ENCODE measurements around the gene NPTN. TPM values are rescaled to one million over a fixed set of nuclear protein-coding genes. Genes with fewer than 3 reads are reported as not detected.

The NPTN gene
- polyA plus RNA-seq, 1 of the 3 experiments (the other 2 are of a cell fraction), result 177 TPM

- TF ChIP-seq ZBTB33 (IDR thresholded peaks at IDR 0.05; ENCODE audit: borderline replicate concordance, low read depth), result no peak
- no peak for TF ChIP-seq IRF3 (IDR thresholded peaks at IDR 0.05; ENCODE audit: low read depth, low read length)
- TF ChIP-seq POLR2AphosphoS5 (IDR thresholded peaks at IDR 0.05; ENCODE audit: low read depth, low read length), result no peak
- no peak for TF ChIP-seq CHD2 (IDR thresholded peaks at IDR 0.05; ENCODE audit: low read length, partially characterized antibody)
- no peak for TF ChIP-seq RXRA (IDR thresholded peaks at IDR 0.05; ENCODE audit: borderline replicate concordance, low read depth)
- TF ChIP-seq USF1 (IDR thresholded peaks at IDR 0.05; ENCODE audit: borderline replicate concordance, low read depth), result no peak
- no peak for TF ChIP-seq FOSL2 (IDR thresholded peaks at IDR 0.05; ENCODE audit: borderline replicate concordance, low read depth)
- TF ChIP-seq TEAD4 (IDR thresholded peaks at IDR 0.05; ENCODE audit: borderline replicate concordance, insufficient read depth), result no peak
- no peak for TF ChIP-seq RCOR1 (IDR thresholded peaks at IDR 0.05; ENCODE audit: low read length)
- TF ChIP-seq EZH2phosphoT487 (IDR thresholded peaks at IDR 0.05; ENCODE audit: borderline replicate concordance, low read depth), result no peak
- no peak for TF ChIP-seq ELF1 (IDR thresholded peaks at IDR 0.05)
- no peak for TF ChIP-seq MXI1 (IDR thresholded peaks at IDR 0.05; ENCODE audit: low read depth, low read length)
Observed at GRCh38 chr15:73628102-73628501, 5.1 kb downstream of the NPTN start (continued).

GRCh38 chr15:73626072-73626471 is 7.1 kb downstream of the NPTN start:
- TF ChIP-seq NFIC (IDR thresholded peaks at IDR 0.05; ENCODE audit: borderline replicate concordance) (no peak), ZBTB33 (IDR thresholded peaks at IDR 0.05; ENCODE audit: borderline replicate concordance, low read depth) (no peak), GATA2 (CRISPR knock-in tag; IDR thresholded peaks at IDR 0.05) (no peak), IRF3 (IDR thresholded peaks at IDR 0.05; ENCODE audit: low read depth, low read length) (no peak), FOSL2 (IDR thresholded peaks at IDR 0.05; ENCODE audit: borderline replicate concordance, low read depth) (no peak), RXRA (IDR thresholded peaks at IDR 0.05; ENCODE audit: borderline replicate concordance, low read depth) (no peak), USF1 (IDR thresholded peaks at IDR 0.05; ENCODE audit: borderline replicate concordance, low read depth) (no peak), TAF1 (IDR thresholded peaks at IDR 0.05; ENCODE audit: borderline replicate concordance, low read depth, low read length) (no peak), FOXM1 (IDR thresholded peaks at IDR 0.05; ENCODE audit: low read depth) (no peak)
- Histone ChIP-seq H3K4me3 (ENCODE audit: low read depth in 2 of 2, low read length in 1 of 2) (no peak overlapping the region), H3K4me1 (ENCODE audit: control insufficient read depth in 1 of 2, insufficient read depth in 2 of 2, low read depth in 1 of 2, low read length in 1 of 2) (peaks cover 12 to 42% of the 10 kb centered on the region in 2 experiments; a peak in 3 of 4 replicates), H3K27me3 (ENCODE audit: insufficient read depth) (no peaks in the 10 kb centered on the region), H3K79me2 (ENCODE audit: insufficient read depth) (peaks cover 99% of the 10 kb centered on the region), H3K9me3 (no peaks in the 10 kb centered on the region), H3K27ac (ENCODE audit: low read depth in 2 of 2, low read length in 1 of 2) (no peak overlapping the region), H3K9me2 (no peaks in the 10 kb centered on the region), H3F3A (replicated peaks; ENCODE audit: insufficient read depth) (peaks cover 8% of the 10 kb centered on the region), H3K9ac (no peak overlapping the region), H2AFZ (ENCODE audit: low read depth) (no peak overlapping the region), H3K36me3 (replicated peaks in 1 of 2; ENCODE audit: control insufficient read depth in 1 of 2, insufficient read depth in 2 of 2, low read length in 1 of 2) (no peaks in the 10 kb centered on the region), H4K20me1 (ENCODE audit: insufficient read depth) (peaks cover 98% of the 10 kb centered on the region), H3K4me2 (no peak overlapping the region)
- DNase-seq, result no peak
- ChIA-PET POLR2A (no interaction called here), CTCF (no interaction called here)
- WGBS (ENCODE audit: low lambda C conversion rate), result 67% methylated on average over 2 of the region's 2 CpGs
